ENCODE measurements around the gene SLC9A5. TPM values are rescaled to one million over a fixed set of nuclear protein-coding genes. Genes with fewer than 3 reads are reported as not detected.

The SLC9A5 gene
- total and polyA plus RNA-seq, 10 of the 15 experiments (the other 5 are each of a cell fraction or from before 2014, with no cell fraction given): 0.26 to 5.7 (median 1.5) TPM

- TF ChIP-seq BCL11A (IDR thresholded peaks at IDR 0.05; ENCODE audit: low read depth, low read length) (no peak), SUPT20H (IDR thresholded peaks at IDR 0.05; ENCODE audit: borderline replicate concordance, control insufficient read depth, low read depth, low read length) (no peak)
These were observed 8.0 kb downstream of the SLC9A5 start (continued) for GRCh38 chr16:67256701-67257230.

GRCh38 chr16:67257486-67258160 is 8.8 kb downstream of the SLC9A5 start:
- ChIA-PET POLR2A (no interaction called here), RAD21 (ENCODE audit: unreplicated experiment) (interaction anchor here (1.3 to 1.6 kb wide), 2 partner anchors 81 to 142 kb away, joined by 5 read pairs; no protein-coding TSS in a partner anchor), CTCF (interaction anchor here (0.8 kb wide), 1 partner anchor 66 kb away, joined by 4 read pairs; no protein-coding TSS in a partner anchor), SMC1A (ENCODE audit: uncharacterized antibody, unreplicated experiment) (no interaction called here)
- H3K27ac ChIP-seq (ENCODE audit: control insufficient read depth, insufficient read depth): no peak overlapping the region
- no peak overlapping the region for H3K9ac ChIP-seq (ENCODE audit: control insufficient read depth, insufficient read depth, low read length)
- intact Hi-C loops (cut with micrococcal nuclease; ENCODE audit: unreplicated experiment) (no loop called here), in situ Hi-C loops (cut with MboI) (no loop called here)
- H3K4me2 ChIP-seq (ENCODE audit: control insufficient read depth, insufficient read depth): no peak overlapping the region
- no TSS peak for BruUV-seq (replicated peaks)
- no peaks in the 10 kb centered on the region for H3K79me2 ChIP-seq (ENCODE audit: control insufficient read depth, insufficient read depth, low read length)
- TF ChIP-seq RB1 (IDR thresholded peaks at IDR 0.05; ENCODE audit: borderline replicate concordance): no peak
- no peaks in the 10 kb centered on the region; a peak in 1 of 4 replicates for H3K36me3 ChIP-seq (ENCODE audit: control insufficient read depth in 2 of 2, insufficient read depth in 2 of 2, low read length in 1 of 2)
- 22% methylated on average over 4 of the region's 4 CpGs for WGBS (ENCODE audit: insufficient coverage, insufficient replicate concordance, low lambda C conversion rate, missing lambda C conversion rate)
- H3K4me1 ChIP-seq (ENCODE audit: control insufficient read depth, insufficient read depth, low read length): no peaks in the 10 kb centered on the region
- FAIRE-seq (no peak), DNase-seq (ENCODE audit: low read depth, low spot score) (no peak), ATAC-seq (no peak)
- no peak overlapping the region for H3K4me3 ChIP-seq
- no peak overlapping the region for H2AFZ ChIP-seq (ENCODE audit: control insufficient read depth, low read depth, low read length)
- H4K20me1 ChIP-seq (ENCODE audit: control insufficient read depth, insufficient read depth): no peaks in the 10 kb centered on the region
- no peaks in the 10 kb centered on the region for H3K9me3 ChIP-seq (replicated peaks; ENCODE audit: control insufficient read depth, insufficient read depth, low read length)
- no peaks in the 10 kb centered on the region for H3K27me3 ChIP-seq (replicated peaks in 1 of 2; ENCODE audit: control insufficient read depth in 2 of 2, insufficient read depth in 2 of 2, low read length in 1 of 2)
